ENCODE data around the gene PLEKHD1. TPM values are rescaled to one million over a fixed set of nuclear protein-coding genes. Genes with fewer than 3 reads are reported as not detected.

PLEKHD1 gene
- total RNA-seq, 4 donors from 2014 or later = not detected

DNA sequence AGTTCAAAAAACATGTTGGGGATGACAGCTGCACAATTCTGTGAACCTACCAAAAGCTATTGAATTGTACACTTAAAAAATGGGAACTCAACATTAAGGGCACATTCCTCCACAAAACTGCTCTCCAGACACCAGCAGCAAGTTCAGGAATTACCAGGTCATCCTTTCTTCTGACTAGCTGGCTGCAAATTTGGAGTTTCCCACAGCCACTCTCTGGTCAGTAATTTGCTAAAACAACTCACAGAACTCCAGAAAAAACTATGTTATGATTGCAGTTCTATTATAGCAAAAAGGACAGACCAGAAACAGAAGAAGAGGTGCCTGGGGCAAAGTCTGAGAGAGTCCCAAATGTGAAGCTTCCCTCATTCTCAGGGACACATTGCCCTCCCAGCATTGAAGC lies 20.1 kb upstream of the PLEKHD1 start:
- no peak overlapping the region for H3K27ac ChIP-seq
- H3K4me3 ChIP-seq = no peak overlapping the region
- TF ChIP-seq POLR2A (IDR thresholded peaks at IDR 0.05) (no peak), EP300 (IDR thresholded peaks at IDR 0.05) (no peak)
- TF ChIP-seq, protein P1, sequence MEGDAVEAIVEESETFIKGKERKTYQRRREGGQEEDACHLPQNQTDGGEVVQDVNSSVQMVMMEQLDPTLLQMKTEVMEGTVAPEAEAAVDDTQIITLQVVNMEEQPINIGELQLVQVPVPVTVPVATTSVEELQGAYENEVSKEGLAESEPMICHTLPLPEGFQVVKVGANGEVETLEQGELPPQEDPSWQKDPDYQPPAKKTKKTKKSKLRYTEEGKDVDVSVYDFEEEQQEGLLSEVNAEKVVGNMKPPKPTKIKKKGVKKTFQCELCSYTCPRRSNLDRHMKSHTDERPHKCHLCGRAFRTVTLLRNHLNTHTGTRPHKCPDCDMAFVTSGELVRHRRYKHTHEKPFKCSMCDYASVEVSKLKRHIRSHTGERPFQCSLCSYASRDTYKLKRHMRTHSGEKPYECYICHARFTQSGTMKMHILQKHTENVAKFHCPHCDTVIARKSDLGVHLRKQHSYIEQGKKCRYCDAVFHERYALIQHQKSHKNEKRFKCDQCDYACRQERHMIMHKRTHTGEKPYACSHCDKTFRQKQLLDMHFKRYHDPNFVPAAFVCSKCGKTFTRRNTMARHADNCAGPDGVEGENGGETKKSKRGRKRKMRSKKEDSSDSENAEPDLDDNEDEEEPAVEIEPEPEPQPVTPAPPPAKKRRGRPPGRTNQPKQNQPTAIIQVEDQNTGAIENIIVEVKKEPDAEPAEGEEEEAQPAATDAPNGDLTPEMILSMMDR (IDR thresholded peaks at IDR 0.05) = no peak
- H3K9me3 ChIP-seq = no peaks in the 10 kb centered on the region
- H3K4me1 ChIP-seq = no peaks in the 10 kb centered on the region
- DNase-seq (ENCODE audit: low spot score in 2 of 2) = no peak
- H3K27me3 ChIP-seq = no peaks in the 10 kb centered on the region
- H3K36me3 ChIP-seq = peaks cover 0 to 13% (median 0%) of the 10 kb centered on the region in 3 donors

DNA sequence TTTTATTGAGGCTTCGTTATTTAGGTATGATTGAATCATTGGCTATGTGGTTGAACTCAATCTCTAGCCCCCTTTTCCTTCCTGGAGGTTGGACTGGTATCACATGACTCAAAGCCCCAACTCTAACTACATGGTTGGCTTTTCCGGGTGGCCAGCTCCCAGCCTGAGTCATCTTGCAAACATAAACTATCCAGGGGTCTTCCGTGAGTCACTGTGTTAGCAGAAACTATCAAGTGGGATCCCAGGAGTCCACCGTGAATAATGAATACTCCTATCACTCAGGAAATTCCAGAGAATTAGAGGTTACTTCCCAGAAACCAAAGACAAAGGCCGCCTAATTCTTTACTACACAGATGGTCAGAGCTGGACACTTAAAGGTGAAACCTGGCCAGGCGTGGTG lies 19.7 kb upstream of the PLEKHD1 start:
- H3K9me3 ChIP-seq = no peaks in the 10 kb centered on the region
- WGBS, 2 donors = 57 to 78% methylated on average over 6 of the region's 6 CpGs
- H3K27me3 ChIP-seq = no peaks in the 10 kb centered on the region
- no peak for DNase-seq (ENCODE audit: low spot score in 2 of 2)
- H3K27ac ChIP-seq = no peak overlapping the region
- TF ChIP-seq EP300 (IDR thresholded peaks at IDR 0.05) (no peak), POLR2A (IDR thresholded peaks at IDR 0.05) (no peak)
- TF ChIP-seq, protein P1 (IDR thresholded peaks at IDR 0.05) = no peak
- H3K4me3 ChIP-seq = no peak overlapping the region
- H3K4me1 ChIP-seq = no peaks in the 10 kb centered on the region
- peaks cover 0 to 13% (median 0%) of the 10 kb centered on the region in 3 donors for H3K36me3 ChIP-seq

DNA sequence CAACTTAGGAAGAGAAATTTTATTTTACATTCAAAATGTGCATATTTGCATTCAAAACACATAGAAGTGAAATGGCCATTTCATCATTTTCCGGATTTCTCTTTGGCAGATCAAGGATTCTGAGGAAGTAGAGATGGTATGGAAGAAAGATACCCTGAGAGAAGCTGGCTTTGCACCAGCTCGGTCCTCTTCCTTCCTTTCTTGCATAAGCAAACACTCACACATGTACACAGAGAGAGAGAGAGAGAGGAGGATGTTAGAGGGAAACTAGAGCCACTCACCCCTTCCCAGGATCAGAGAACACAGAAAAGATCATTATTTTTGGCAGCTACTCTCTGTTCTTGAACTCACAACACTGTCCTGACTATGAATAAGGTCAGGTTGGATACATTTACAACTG lies 15.6 kb upstream of the PLEKHD1 start:
- H3K4me1 ChIP-seq = no peaks in the 10 kb centered on the region
- WGBS, 2 donors = 51 to 72% methylated on average over 2 of the region's 2 CpGs

GRCh38 chr14:69471436-69471835 lies 13.1 kb upstream of the PLEKHD1 start:
- WGBS, 2 donors = 82 to 85% methylated on average over 3 of the region's 3 CpGs
- Histone ChIP-seq H3K27me3 (no peaks in the 10 kb centered on the region), H3K36me3 (no peaks in the 10 kb centered on the region), H3K4me1 (no peaks in the 10 kb centered on the region), H3K9me3 (no peaks in the 10 kb centered on the region), H3K27ac (no peak overlapping the region), H3K4me3 (no peak overlapping the region)
- DNase-seq (ENCODE audit: low spot score in 2 of 2) = no peak
- no peak for TF ChIP-seq POLR2A (IDR thresholded peaks at IDR 0.05)
- TF ChIP-seq, protein P1 (IDR thresholded peaks at IDR 0.05) = no peak
- no peak for TF ChIP-seq EP300 (IDR thresholded peaks at IDR 0.05)

More for the DNA sequence above, 15.6 kb upstream of the PLEKHD1 start:
- DNase-seq (ENCODE audit: low spot score in 2 of 2) = no peak
- H3K27me3 ChIP-seq = no peaks in the 10 kb centered on the region
- no peaks in the 10 kb centered on the region for H3K36me3 ChIP-seq
- H3K27ac ChIP-seq = no peak overlapping the region
- H3K9me3 ChIP-seq = no peaks in the 10 kb centered on the region
- H3K4me3 ChIP-seq = no peak overlapping the region
- no peak for TF ChIP-seq POLR2A (IDR thresholded peaks at IDR 0.05)
- TF ChIP-seq EP300 (IDR thresholded peaks at IDR 0.05) = no peak
- TF ChIP-seq, protein P1 (IDR thresholded peaks at IDR 0.05) = no peak

GRCh38 chr14:69471916-69472315 lies 12.6 kb upstream of the PLEKHD1 start:
- H3K4me1 ChIP-seq = no peaks in the 10 kb centered on the region
- H3K36me3 ChIP-seq = no peaks in the 10 kb centered on the region
- no peak overlapping the region for H3K27ac ChIP-seq
- H3K4me3 ChIP-seq = no peak overlapping the region
- no peak for DNase-seq (ENCODE audit: low spot score in 2 of 2)
- H3K27me3 ChIP-seq = no peaks in the 10 kb centered on the region
- WGBS, 2 donors = 88 to 89% methylated on average over 10 of the region's 10 CpGs
- TF ChIP-seq EP300 (IDR thresholded peaks at IDR 0.05) (no peak), POLR2A (IDR thresholded peaks at IDR 0.05) (no peak)
- TF ChIP-seq, protein P1 (IDR thresholded peaks at IDR 0.05) = no peak
- no peaks in the 10 kb centered on the region for H3K9me3 ChIP-seq
